NCI-H526 treated with DMSO at 0.1 percent for 48 hours (cell line): Measurements from ENCODE around the gene PODXL.

Experiments used
- DNase-seq: peaks from one replicate; lab custom pipeline; 2025; lab: John Stamatoyannopoulos, UW

The PODXL gene

GRCh38 chr7:131556053-131556908 lies at the start of gene PODXL:
PODXL (minus strand) TSS chr7:131556628; CDS start chr7:131556359, 269 bp downstream.
- DNase-seq, result peak; percentile 61

- DNase-seq, result no peak
Measured at GRCh38 chr7:131605280-131605878, 49.0 kb upstream of the PODXL start.

GRCh38 chr7:131604841-131605279 lies 48.4 kb upstream of the PODXL start:
- DNase-seq, result peak; percentile 18

- no peak for DNase-seq
Measured at GRCh38 chr7:131603932-131604331, 47.5 kb upstream of the PODXL start.

GRCh38 chr7:131602994-131603372 lies 46.6 kb upstream of the PODXL start:
- DNase-seq, result no peak

- no peak for DNase-seq
Measured at GRCh38 chr7:131602304-131602993, 46.0 kb upstream of the PODXL start.

- no peak for DNase-seq
Measured at GRCh38 chr7:131600085-131600881, 43.9 kb upstream of the PODXL start.

- DNase-seq, result no peak
Measured at GRCh38 chr7:131596785-131597184, 40.4 kb upstream of the PODXL start.

- DNase-seq, result no peak
Measured at GRCh38 chr7:131595699-131596098, 39.3 kb upstream of the PODXL start.

GRCh38 chr7:131591687-131592319 lies 35.4 kb upstream of the PODXL start:
- DNase-seq, result no peak

- DNase-seq, result no peak
Measured at GRCh38 chr7:131587315-131587923, 31.0 kb upstream of the PODXL start.

- no peak for DNase-seq
Measured at GRCh38 chr7:131586759-131587158, 30.3 kb upstream of the PODXL start.

- DNase-seq, result no peak
Measured at GRCh38 chr7:131586259-131586658, 29.8 kb upstream of the PODXL start.

- DNase-seq, result no peak
Measured at GRCh38 chr7:131583430-131583829, 27.0 kb upstream of the PODXL start.

- no peak for DNase-seq
Measured at GRCh38 chr7:131581241-131582051, 25.0 kb upstream of the PODXL start.

GRCh38 chr7:131578602-131579001 lies 22.2 kb upstream of the PODXL start:
- DNase-seq, result no peak

GRCh38 chr7:131574741-131575140 lies 18.3 kb upstream of the PODXL start:
- DNase-seq, result no peak

GRCh38 chr7:131570401-131570800 lies 14.0 kb upstream of the PODXL start:
- no peak for DNase-seq

- no peak for DNase-seq
Measured at GRCh38 chr7:131568970-131569369, 12.5 kb upstream of the PODXL start.

- no peak for DNase-seq
Measured at GRCh38 chr7:131568510-131568909, 12.1 kb upstream of the PODXL start.
